ENCODE results near the gene PSME1. TPM values are rescaled to one million over a fixed set of nuclear protein-coding genes. Genes with fewer than 3 reads are reported as not detected.

The PSME1 gene
- total and polyA plus RNA-seq, 2 experiments from 2014 or later = 61.1 to 215 TPM

- ATAC-seq (no peak), DNase-seq (ENCODE audit: low spot score) (no peak)
- Mint-ChIP-seq H3K4me1 (no peaks in the 10 kb centered on the region), H3K27me3 (ENCODE audit: insufficient read depth, low read depth, poor library complexity) (no peaks in the 10 kb centered on the region), H3K27ac (no peak overlapping the region), H3K4me3 (no peak overlapping the region), H3K9me3 (no peaks in the 10 kb centered on the region), H3K36me3 (ENCODE audit: low read depth) (peaks cover 53% of the 10 kb centered on the region)
- Histone ChIP-seq H3K4me3 (no peak overlapping the region), H3F3A (replicated peaks; ENCODE audit: low read depth) (no peaks in the 10 kb centered on the region), H3K9me2 (ENCODE audit: insufficient read depth) (no peaks in the 10 kb centered on the region), H4K20me1 (replicated peaks; ENCODE audit: insufficient read depth) (no peaks in the 10 kb centered on the region; the same call in 1 of the 2 replicates), H3K27ac (ENCODE audit: low read depth) (no peak overlapping the region), H3K79me2 (replicated peaks; ENCODE audit: insufficient read depth) (no peaks in the 10 kb centered on the region), H2AFZ (no peak overlapping the region), H3K4me2 (no peak overlapping the region), H3K36me3 (ENCODE audit: insufficient read depth) (peaks cover 19% of the 10 kb centered on the region; the same call in 1 of the 2 replicates), H3K27me3 (ENCODE audit: insufficient read depth) (no peaks in the 10 kb centered on the region), H3K4me1 (ENCODE audit: insufficient read depth) (no peaks in the 10 kb centered on the region)
- TF ChIP-seq ZNF331 (CRISPR knock-in tag; IDR thresholded peaks at IDR 0.05; ENCODE audit: low read depth) (no peak), ZNF114 (CRISPR knock-in tag; IDR thresholded peaks at IDR 0.05) (no peak), JUNB (IDR thresholded peaks at IDR 0.05; ENCODE audit: unreplicated experiment) (no peak)
These were observed 13.6 kb upstream of the PSME1 start for GRCh38 chr14:24122416-24122815.

- H3K4me1 Mint-ChIP-seq = no peaks in the 10 kb centered on the region
- Histone ChIP-seq H3F3A (replicated peaks; ENCODE audit: low read depth) (no peaks in the 10 kb centered on the region), H3K79me2 (replicated peaks; ENCODE audit: insufficient read depth) (no peaks in the 10 kb centered on the region), H3K27me3 (ENCODE audit: insufficient read depth) (no peaks in the 10 kb centered on the region), H3K4me3 (no peak overlapping the region), H4K20me1 (replicated peaks; ENCODE audit: insufficient read depth) (no peaks in the 10 kb centered on the region; the same call in 1 of the 2 replicates), H3K4me2 (no peak overlapping the region), H3K4me1 (ENCODE audit: insufficient read depth) (no peaks in the 10 kb centered on the region), H2AFZ (no peak overlapping the region), H3K9me2 (ENCODE audit: insufficient read depth) (no peaks in the 10 kb centered on the region), H3K36me3 (ENCODE audit: insufficient read depth) (peaks cover 18% of the 10 kb centered on the region; the same call in 1 of the 2 replicates), H3K27ac (ENCODE audit: low read depth) (no peak overlapping the region)
- DNase-seq (ENCODE audit: low spot score) (no peak), ATAC-seq (no peak)
- no peak overlapping the region for H3K4me3 Mint-ChIP-seq
- no peaks in the 10 kb centered on the region for H3K9me3 Mint-ChIP-seq
- H3K27me3 Mint-ChIP-seq (ENCODE audit: insufficient read depth, low read depth, poor library complexity) = no peaks in the 10 kb centered on the region
- no peak overlapping the region for H3K27ac Mint-ChIP-seq
- H3K36me3 Mint-ChIP-seq (ENCODE audit: low read depth) = peaks cover 49% of the 10 kb centered on the region
- TF ChIP-seq JUNB (IDR thresholded peaks at IDR 0.05; ENCODE audit: unreplicated experiment) (no peak), STAT1 (IDR thresholded peaks at IDR 0.05; ENCODE audit: unreplicated experiment) (no peak), ZNF462 (CRISPR knock-in tag; IDR thresholded peaks at IDR 0.05) (no peak), EZH2phosphoT487 (IDR thresholded peaks at IDR 0.05; ENCODE audit: unreplicated experiment) (no peak), CTCF (conservative IDR thresholded peaks at IDR 0.05; ENCODE audit: low read depth in 2 of 2) (no peak), ZNF331 (CRISPR knock-in tag; IDR thresholded peaks at IDR 0.05; ENCODE audit: low read depth) (no peak), EZH2 (IDR thresholded peaks at IDR 0.05; ENCODE audit: low read depth, unreplicated experiment) (no peak), CREB1 (CRISPR knock-in tag; IDR thresholded peaks at IDR 0.05; ENCODE audit: low read depth) (no peak), ETS1 (IDR thresholded peaks at IDR 0.05) (no peak), ZNF114 (CRISPR knock-in tag; IDR thresholded peaks at IDR 0.05) (no peak), NANOG (IDR thresholded peaks at IDR 0.05; ENCODE audit: borderline replicate concordance) (no peak)
These were observed 13.1 kb upstream of the PSME1 start for GRCh38 chr14:24122898-24123297.
